Measurements from ENCODE around the gene SLAMF9.
A peak's percentile ranks its signal among the peaks of the same experiment; 100 is the strongest.

- TF ChIP-seq CTCF (conservative IDR thresholded peaks at IDR 0.05 in 1 of 2, IDR thresholded peaks at IDR 0.05 in 1 of 2; ENCODE audit: extremely low read depth in 1 of 2, insufficient read depth in 1 of 2, low read depth in 1 of 2, low read length in 2 of 2): peak; percentile 7 to 53
- TF ChIP-seq EZH2 (IDR thresholded peaks at IDR 0.05; ENCODE audit: borderline replicate concordance, low read length): no peak
Observed at GRCh38 chr1:159945483-159946241, 8.4 kb downstream of the SLAMF9 start, which contains the start of gene IGSF9.

Data from mammary epithelial cell (primary cell).